ENCODE measurements around the gene CD320.

- no peak for TF ChIP-seq CTCF (IDR thresholded peaks at IDR 0.05; ENCODE audit: poor library complexity)
- TF ChIP-seq EZH2phosphoT487 (IDR thresholded peaks at IDR 0.05; ENCODE audit: low read depth, severe bottlenecking, unreplicated experiment), result no peak
Measured at GRCh38 chr19:8311461-8312260, 3.5 kb upstream of the CD320 start.
